ENCODE results near the gene SUPT3H.

DNA sequence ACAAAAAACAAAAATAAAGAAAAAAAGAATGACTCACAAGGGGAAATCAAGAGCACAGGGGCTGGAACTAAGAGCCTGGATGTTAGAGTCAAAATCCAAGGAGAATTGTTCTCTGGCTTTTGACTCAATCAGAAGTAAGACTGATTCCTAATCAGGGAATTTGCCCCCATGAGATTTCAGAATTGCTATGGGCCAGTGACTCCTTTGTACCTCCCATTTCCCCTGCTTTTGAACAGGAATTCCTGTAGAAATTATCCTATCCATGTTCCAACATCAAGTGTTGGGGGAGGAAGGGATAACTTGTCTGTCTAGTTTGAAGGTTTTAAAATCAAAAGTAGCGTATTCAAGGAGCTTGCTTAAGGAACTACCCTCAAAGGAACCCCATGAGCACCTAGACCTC lies 593.5 kb downstream of the SUPT3H start:
- TF ChIP-seq EZH2 (IDR thresholded peaks at IDR 0.05; ENCODE audit: borderline replicate concordance, insufficient read depth, low read depth, low read length, poor library complexity, severe bottlenecking) (no peak), CTCF (IDR thresholded peaks at IDR 0.05) (no peak)

Measured in B cell (primary cell).